CD4-positive, alpha-beta T cell treated with Interferon alpha-2 for 1 hour (primary cell): ENCODE results near the gene DNAJC27.

Source experiments
- DNase-seq, 2 donors: peaks; one replicate each; pipeline ENCODE4 v3.0.0-alpha.2; 2020 to 2022

The DNAJC27 gene

DNA sequence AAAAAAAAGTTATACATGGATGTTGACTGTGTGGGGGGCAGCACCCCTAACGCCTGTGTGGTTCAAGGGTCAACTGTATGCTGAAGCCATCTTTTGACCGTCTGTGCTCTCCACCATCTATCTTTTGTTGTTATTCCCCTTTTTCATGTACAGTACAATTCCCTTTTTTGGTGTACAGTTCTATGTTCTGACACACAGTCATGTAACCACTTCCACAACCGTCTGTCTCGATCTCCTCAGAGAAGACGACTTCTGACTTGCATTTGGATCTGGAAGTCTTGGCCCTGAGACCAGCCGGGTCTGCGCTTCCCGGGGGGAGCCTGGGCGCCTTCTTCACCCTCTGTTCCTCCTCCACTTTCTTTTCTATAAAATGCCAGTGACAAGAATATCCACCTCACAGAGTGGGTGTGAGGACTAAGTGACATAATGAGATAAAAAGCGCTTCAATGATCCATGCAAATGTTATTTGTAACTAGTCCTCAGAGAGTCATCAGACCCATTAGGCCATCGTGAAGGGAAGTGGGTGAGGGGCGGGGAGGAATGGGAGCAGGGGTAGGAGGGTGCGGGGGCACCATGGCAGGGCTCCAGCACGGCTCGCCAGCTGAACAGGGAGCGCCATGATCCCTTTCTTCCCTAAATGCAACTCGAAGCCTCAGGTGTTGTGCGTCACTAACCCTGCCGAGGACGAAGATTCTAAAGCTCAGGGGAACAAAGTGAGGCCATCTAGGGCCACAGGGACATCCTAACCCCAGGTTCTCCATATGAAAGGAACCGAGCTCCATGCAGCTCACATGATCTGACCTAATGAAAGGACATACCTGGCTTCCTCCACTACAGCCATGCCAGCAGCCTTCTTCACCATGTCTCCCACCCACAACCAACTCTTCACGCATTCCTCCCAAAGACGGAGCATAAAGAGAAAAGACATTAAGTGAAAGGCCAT, 68.3 kb downstream of the DNAJC27 start:
- no peak for DNase-seq

DNA sequence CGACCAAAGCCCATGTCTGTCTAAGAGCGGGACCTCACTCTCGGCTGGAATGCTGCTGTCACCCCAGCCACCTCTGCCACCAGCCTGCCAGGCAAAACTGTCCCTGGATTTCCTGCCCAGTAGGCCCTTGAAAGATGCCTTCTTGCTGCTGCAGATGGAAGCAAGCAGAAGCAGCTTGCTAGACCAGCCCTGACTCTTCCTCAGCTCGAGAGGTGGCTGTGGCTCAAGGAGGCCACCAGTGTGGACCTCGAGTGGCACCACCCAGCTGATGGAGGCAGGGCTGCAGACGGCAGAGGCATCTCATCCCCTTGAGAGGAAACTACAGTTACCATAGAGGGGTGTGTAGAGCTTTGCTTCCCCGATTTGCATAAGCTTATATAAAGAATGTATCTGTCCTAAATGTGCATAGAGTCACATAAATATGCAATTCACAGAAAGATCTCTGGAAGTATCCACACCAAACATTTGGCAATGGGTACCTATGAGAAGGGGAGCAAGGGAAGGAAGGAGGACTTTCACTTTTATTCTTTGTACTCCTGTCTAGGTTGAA, 72.3 kb downstream of the DNAJC27 start:
- no peak for DNase-seq

DNA sequence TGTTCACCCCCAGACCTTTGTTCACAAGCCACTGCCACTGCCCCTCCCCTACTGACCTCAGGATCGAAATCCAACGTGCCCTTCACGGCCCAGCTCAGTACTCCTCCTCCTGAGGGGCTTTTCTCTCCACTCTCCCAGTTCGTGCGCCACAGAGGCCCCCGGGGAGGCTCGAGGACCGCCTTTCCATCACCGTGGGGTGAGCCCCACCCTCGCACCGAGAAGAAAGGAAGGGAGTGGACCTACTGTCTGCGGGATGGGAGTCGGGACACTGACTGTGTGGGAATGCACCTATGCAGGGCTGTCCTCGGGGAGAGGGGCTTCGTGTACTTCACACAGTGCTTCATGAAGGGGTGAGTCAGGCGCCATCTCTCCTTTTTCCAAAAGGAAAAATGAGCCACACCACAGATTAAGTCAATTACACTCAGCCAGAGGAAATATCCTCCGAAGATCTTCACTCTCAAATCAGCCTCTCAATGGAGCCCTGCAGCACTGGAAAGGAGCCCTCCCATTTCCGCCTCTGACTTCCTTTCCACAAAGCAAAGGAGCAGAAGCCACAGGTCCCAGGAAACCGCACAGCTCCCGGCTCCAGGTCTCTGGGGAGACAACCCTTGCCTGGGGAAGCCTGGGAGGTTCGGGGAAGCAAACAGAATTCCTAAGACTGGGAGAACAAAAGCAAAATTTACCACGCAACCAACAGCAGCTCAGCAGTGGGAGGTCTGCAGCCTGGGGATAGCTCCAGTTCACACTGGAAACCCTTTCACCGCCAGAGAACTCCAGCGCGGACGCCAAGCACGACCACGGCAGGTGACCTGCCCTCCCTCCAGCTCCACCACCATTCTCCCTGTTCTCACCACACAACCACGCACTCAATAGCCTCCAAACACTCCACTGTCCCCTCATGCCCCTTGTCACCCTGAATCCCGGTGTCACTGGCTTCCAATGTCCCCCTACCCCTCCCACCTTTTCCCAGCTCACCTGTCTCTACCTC, 73.3 kb downstream of the DNAJC27 start:
- no peak for DNase-seq

DNA sequence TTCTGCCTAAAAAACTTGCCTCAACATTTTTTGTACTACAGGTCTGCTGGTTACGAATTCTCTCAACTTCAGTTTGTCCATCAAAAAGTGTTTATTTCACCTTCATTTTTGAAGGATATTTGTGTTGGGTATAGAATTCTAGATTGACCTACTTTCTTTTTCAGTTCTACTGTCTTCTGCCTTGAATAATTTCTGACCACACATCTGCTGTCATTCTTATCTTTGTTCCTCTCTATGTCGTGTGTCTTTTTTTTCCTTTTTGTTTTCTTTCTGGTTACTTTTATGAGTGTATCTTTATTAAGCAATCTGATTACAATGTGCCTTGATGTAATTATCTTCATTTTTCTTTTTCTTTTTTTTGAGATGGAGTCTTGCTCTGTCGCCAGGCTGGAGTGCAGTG, 77.0 kb downstream of the DNAJC27 start:
- no peak for DNase-seq

DNA sequence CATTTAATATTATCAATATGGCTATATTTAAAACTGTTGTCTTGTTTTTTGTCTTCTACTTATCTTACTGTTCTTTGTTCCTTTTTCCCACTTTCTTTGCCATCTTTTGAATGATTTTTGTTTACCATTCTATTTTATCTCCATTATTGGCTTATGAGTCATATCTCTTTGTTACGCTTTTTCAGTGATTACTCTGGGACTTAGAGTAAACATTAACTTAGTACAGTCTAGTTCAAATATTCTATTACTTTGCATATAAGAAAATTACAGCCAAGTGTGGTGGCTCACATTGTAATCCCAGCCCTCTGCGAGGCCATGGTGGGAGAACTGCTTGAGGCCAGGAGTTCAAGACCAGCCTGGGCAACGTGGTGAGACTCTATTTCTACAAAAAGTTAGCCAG, 77.8 kb downstream of the DNAJC27 start:
- DNase-seq = no peak
